H9 (cell line): ENCODE data around the gene PCDHGA9. TPM values are rescaled to one million over a fixed set of nuclear protein-coding genes. Genes with fewer than 3 reads are reported as not detected.
A peak's percentile ranks its signal among the peaks of the same experiment; 100 is the strongest.

Source experiments
- DNase-seq: peaks from one replicate; pipeline ENCODE4 v3.0.0-alpha.2; 2017
- H2AFZ ChIP-seq: one replicate; pipeline ENCODE4 v1.6.1; 2013; ENCODE audit warnings: mild to moderate bottlenecking, low read length, control low read depth, moderate library complexity
- H2AK5ac ChIP-seq: 2 replicates; pipeline ENCODE4 v1.6.1; 2013; ENCODE audit warnings: low read length, control low read depth, mixed read lengths; ENCODE audit not compliant: insufficient read length
- H2BK120ac ChIP-seq: one replicate; pipeline ENCODE4 v1.6.1; 2013; ENCODE audit warnings: low read depth, mild to moderate bottlenecking, low read length, control low read depth, inconsistent platforms; ENCODE audit not compliant: poor library complexity, severe bottlenecking
- H2BK12ac ChIP-seq: 2 replicates; pipeline ENCODE4 v1.6.1; 2013; ENCODE audit warnings: low read length, control low read depth, mixed read lengths, low read depth; ENCODE audit not compliant: insufficient read length
- H2BK15ac ChIP-seq: 2 replicates; pipeline ENCODE4 v1.6.1; 2013; ENCODE audit warnings: low read depth, low read length, control low read depth
- H2BK20ac ChIP-seq: one replicate; pipeline ENCODE4 v1.6.1; 2013; ENCODE audit warnings: low read depth, mild to moderate bottlenecking, low read length, control low read depth, inconsistent platforms; ENCODE audit not compliant: poor library complexity, severe bottlenecking
- H2BK5ac ChIP-seq: 2 replicates; pipeline ENCODE4 v1.6.1; 2013; ENCODE audit warnings: low read length, control low read depth, mixed read lengths; ENCODE audit not compliant: insufficient read length
- H3K14ac ChIP-seq: 2 replicates; pipeline ENCODE4 v1.6.1; 2013; ENCODE audit warnings: low read length, control low read depth; ENCODE audit not compliant: insufficient read depth
- H3K18ac ChIP-seq: 2 replicates; pipeline ENCODE4 v1.6.1; 2013; ENCODE audit warnings: low read depth, mild to moderate bottlenecking, mixed read lengths, low read length, control low read depth; ENCODE audit not compliant: insufficient read length
- H3K23ac ChIP-seq: 2 replicates; pipeline ENCODE4 v1.6.1; 2013; ENCODE audit warnings: low read length, control low read depth, mixed read lengths, low read depth; ENCODE audit not compliant: insufficient read length
- H3K23me2 ChIP-seq: 2 replicates; pipeline ENCODE4 v1.6.1; 2013; ENCODE audit warnings: low read depth, mild to moderate bottlenecking, mixed read lengths, low read length, control low read depth; ENCODE audit not compliant: insufficient read length, poor library complexity, severe bottlenecking
- H3K27ac ChIP-seq: 2 replicates; pipeline ENCODE4 v1.5.1; 2013; ENCODE audit warnings: low read length, control low read depth, mixed read lengths, low read depth; ENCODE audit not compliant: insufficient read length
- H3K27me3 ChIP-seq: 2 replicates; pipeline ENCODE4 v1.6.1; 2013; ENCODE audit warnings: low read length, control low read depth, inconsistent platforms; ENCODE audit not compliant: insufficient read depth
- H3K4ac ChIP-seq: 2 replicates; pipeline ENCODE4 v1.6.1; 2013; ENCODE audit warnings: low read depth, mild to moderate bottlenecking, control low read depth, inconsistent platforms, low read length, moderate library complexity
- H3K4me1 ChIP-seq: 2 replicates; pipeline ENCODE4 v1.6.1; 2013; ENCODE audit warnings: low read length, control low read depth, inconsistent platforms; ENCODE audit not compliant: insufficient read depth
- H3K4me2 ChIP-seq: 2 replicates; pipeline ENCODE4 v1.6.1; 2013; ENCODE audit warnings: low read length, control low read depth, mixed read lengths; ENCODE audit not compliant: insufficient read length, insufficient read depth
- H3K56ac ChIP-seq: 2 replicates; pipeline ENCODE4 v1.6.1; 2013; ENCODE audit warnings: low read depth, mild to moderate bottlenecking, mixed read lengths, low read length, control low read depth; ENCODE audit not compliant: insufficient read length
- H3K79me1 ChIP-seq: 2 replicates; pipeline ENCODE4 v1.6.1; 2013; ENCODE audit warnings: low read depth, mild to moderate bottlenecking, moderate library complexity, low read length, control low read depth, inconsistent platforms; ENCODE audit not compliant: insufficient read depth, poor library complexity, severe bottlenecking
- H3K79me2 ChIP-seq: 2 replicates; pipeline ENCODE4 v1.6.1; 2013; ENCODE audit warnings: low read length, control low read depth, inconsistent platforms; ENCODE audit not compliant: insufficient read depth
- H3K9ac ChIP-seq: 2 replicates; pipeline ENCODE4 v1.6.1; 2013; ENCODE audit warnings: low read length, control low read depth, mixed read lengths; ENCODE audit not compliant: insufficient read length; ENCODE audit errors: extremely low read depth
- H3K9me3 ChIP-seq: one replicate; pipeline ENCODE4 v1.6.1; 2013; ENCODE audit warnings: low read depth, low read length, inconsistent platforms; ENCODE audit not compliant: control insufficient read depth
- H3T11ph ChIP-seq: one replicate; pipeline ENCODE4 v1.6.1; 2013; ENCODE audit warnings: mild to moderate bottlenecking, low read length, control low read depth, inconsistent platforms
- H4K20me1 ChIP-seq: one replicate; pipeline ENCODE4 v1.6.1; 2013; ENCODE audit not compliant: control insufficient read depth, insufficient read length, insufficient read depth
- H4K5ac ChIP-seq: 2 replicates; pipeline ENCODE4 v1.6.1; 2013; ENCODE audit warnings: low read depth, mild to moderate bottlenecking, mixed read lengths, low read length, control low read depth; ENCODE audit not compliant: insufficient read length
- H4K8ac ChIP-seq: replicated peaks from 2 replicates; pipeline ENCODE4 v1.6.1; 2013; ENCODE audit warnings: low read length, control low read depth, mixed read lengths, low read depth; ENCODE audit not compliant: insufficient read length
- H4K91ac ChIP-seq: 2 replicates; pipeline ENCODE4 v1.6.1; 2013; ENCODE audit warnings: low read depth, mild to moderate bottlenecking, moderate library complexity, mixed read lengths, low read length, control low read depth; ENCODE audit not compliant: insufficient read length
- H3K27ac Mint-ChIP-seq, 3 experiments: 2 replicates in 2 of 3; 3 replicates in 1 of 3; pipeline ENCODE4 v1.8.0; 2020 to 2021; ENCODE audit warnings: mixed read lengths in 3 of 3, mild to moderate bottlenecking in 1 of 3, moderate library complexity in 1 of 3
- H3K27me3 Mint-ChIP-seq: 2 replicates; pipeline ENCODE4 v1.8.0; 2021; ENCODE audit warnings: low read depth, mild to moderate bottlenecking, moderate library complexity, mixed read lengths
- H3K36me3 Mint-ChIP-seq, 3 experiments: 2 replicates in 2 of 3; 3 replicates in 1 of 3; pipeline ENCODE4 v1.8.0; 2020 to 2021; ENCODE audit warnings: low read depth in 3 of 3, mixed read lengths in 3 of 3; ENCODE audit not compliant: insufficient read depth in 1 of 3
- H3K4me1 Mint-ChIP-seq, 2 experiments: 2 replicates each; pipeline ENCODE4 v1.8.0; 2020; ENCODE audit warnings: mixed read lengths in 2 of 2
- H3K4me3 Mint-ChIP-seq, 2 experiments: 2 replicates in 1 of 2; 3 replicates in 1 of 2; pipeline ENCODE4 v1.8.0; 2020 to 2021; ENCODE audit warnings: mild to moderate bottlenecking in 2 of 2, mixed read lengths in 2 of 2, moderate library complexity in 1 of 2
- H3K9me3 Mint-ChIP-seq, 2 experiments: 2 replicates in 1 of 2; 3 replicates in 1 of 2; pipeline ENCODE4 v1.8.0; 2020; ENCODE audit warnings: mild to moderate bottlenecking in 2 of 2, mixed read lengths in 2 of 2, moderate library complexity in 1 of 2
- WGBS: extraction: QIAGEN DNeasy Blood & Tissue Kit; methylation state at CpG from one replicate; pipeline ENCODE4 v1.1.7; 2013; ENCODE audit warnings: missing lambda C conversion rate, low lambda C conversion rate, mixed read lengths; ENCODE audit not compliant: insufficient read length; ENCODE audit errors: extremely low coverage; 5-methylcytosine and 5-hydroxymethylcytosine counted together
- total RNA-seq: library from RNA; stranded (reverse); gene quantifications from 2 replicates; pipeline ENCODE4 v1.2.1, GENCODE V29; 2021
- TF ChIP-seq, protein P1 (sequence below): fragments of 200-600 bp; sonication (generic); conservative IDR thresholded peaks from 3 replicates; pipeline ENCODE4 v1.8.0; 2021; ENCODE audit warnings: antibody characterized with exemption, mild to moderate bottlenecking

The PCDHGA9 gene
- total RNA-seq, 1 experiment from 2014 or later = 1.3 TPM

DNA sequence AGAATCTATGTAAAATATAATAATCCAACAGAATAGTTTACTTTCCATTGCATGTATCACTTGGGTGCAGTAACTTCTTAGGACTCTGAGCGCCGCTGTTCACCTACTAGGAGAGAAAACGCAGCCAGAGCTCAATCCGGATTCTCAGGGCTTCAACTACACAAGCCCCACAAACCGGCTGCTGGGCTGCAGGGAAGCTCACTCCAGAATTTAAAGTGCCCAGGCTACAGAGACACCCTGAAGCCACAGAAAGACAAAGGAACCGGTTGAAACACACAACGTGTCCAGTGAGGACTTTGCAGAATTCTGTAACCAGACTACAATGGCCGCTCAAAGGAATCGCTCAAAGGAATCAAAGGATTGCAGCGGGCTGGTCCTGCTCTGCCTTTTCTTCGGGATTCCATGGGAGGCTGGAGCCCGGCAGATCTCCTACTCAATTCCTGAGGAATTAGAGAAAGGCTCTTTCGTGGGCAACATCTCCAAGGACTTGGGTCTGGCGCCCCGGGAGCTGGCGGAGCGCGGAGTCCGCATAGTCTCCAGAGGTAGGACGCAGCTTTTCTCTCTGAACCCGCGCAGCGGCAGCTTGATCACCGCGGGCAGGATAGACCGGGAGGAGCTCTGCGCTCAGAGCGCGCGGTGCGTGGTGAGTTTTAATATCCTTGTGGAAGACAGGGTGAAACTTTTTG is 10.4 kb downstream of the PCDHGA9 start, which contains the start of gene PCDHGA10:
Gene PCDHGA10, plus strand, starts transcription at position 134 of the 686 bp plus-strand sequence. Its CDS starts 189 bp downstream, at position 323.
- Histone ChIP-seq H3K4me1 (no peaks in the 10 kb centered on the region), H2AFZ (no peak within 1 kb of the TSS), H3K56ac (no peak within 1 kb of the TSS), H3K4me2 (peak within 1 kb of the TSS; percentile 29), H4K8ac (no peak within 1 kb of the TSS), H4K20me1 (no peaks in the 10 kb centered on the region), H4K91ac (no peak within 1 kb of the TSS), H3K14ac (0 out of 2 replicates have a peak within 1 kb of the TSS, but pooled peaks have one; percentile 26), H3K23me2 (peaks cover 8% of the 10 kb centered on the region), H2BK20ac (no peak within 1 kb of the TSS), H3K79me1 (no peaks in the 10 kb centered on the region), H3K4ac (no peak within 1 kb of the TSS), H2BK5ac (no peak within 1 kb of the TSS), H2BK15ac (no peak within 1 kb of the TSS), H3T11ph (no peak within 1 kb of the TSS), H2BK12ac (no peak within 1 kb of the TSS), H3K9ac (no peak within 1 kb of the TSS), H3K9me3 (no peaks in the 10 kb centered on the region), H3K79me2 (no peaks in the 10 kb centered on the region), H3K27ac (no peak within 1 kb of the TSS), H2BK120ac (no peak within 1 kb of the TSS), H3K18ac (no peak within 1 kb of the TSS), H2AK5ac (no peak within 1 kb of the TSS), H3K23ac (no peak within 1 kb of the TSS), H4K5ac (no peak within 1 kb of the TSS), H3K27me3 (no peaks in the 10 kb centered on the region; the same call in 1 of the 2 replicates)
- DNase-seq = peak; percentile 73
- Mint-ChIP-seq H3K9me3 (peaks cover 36 to 47% of the 10 kb centered on the region in 2 experiments), H3K36me3 (peaks cover 29 to 55% (median 36%) of the 10 kb centered on the region in 3 experiments), H3K27me3 (peaks cover 28% of the 10 kb centered on the region), H3K4me1 (peaks cover 16 to 23% of the 10 kb centered on the region in 2 experiments), H3K4me3 (peak within 1 kb of the TSS; percentile 83 to 87), H3K27ac (peak within 1 kb of the TSS in 1 of 3 experiments; percentile 93; a peak in 2 of 7 replicates)
- no CpG with 5 or more reads among the region's 31 CpGs for WGBS
- TF ChIP-seq, protein P1, sequence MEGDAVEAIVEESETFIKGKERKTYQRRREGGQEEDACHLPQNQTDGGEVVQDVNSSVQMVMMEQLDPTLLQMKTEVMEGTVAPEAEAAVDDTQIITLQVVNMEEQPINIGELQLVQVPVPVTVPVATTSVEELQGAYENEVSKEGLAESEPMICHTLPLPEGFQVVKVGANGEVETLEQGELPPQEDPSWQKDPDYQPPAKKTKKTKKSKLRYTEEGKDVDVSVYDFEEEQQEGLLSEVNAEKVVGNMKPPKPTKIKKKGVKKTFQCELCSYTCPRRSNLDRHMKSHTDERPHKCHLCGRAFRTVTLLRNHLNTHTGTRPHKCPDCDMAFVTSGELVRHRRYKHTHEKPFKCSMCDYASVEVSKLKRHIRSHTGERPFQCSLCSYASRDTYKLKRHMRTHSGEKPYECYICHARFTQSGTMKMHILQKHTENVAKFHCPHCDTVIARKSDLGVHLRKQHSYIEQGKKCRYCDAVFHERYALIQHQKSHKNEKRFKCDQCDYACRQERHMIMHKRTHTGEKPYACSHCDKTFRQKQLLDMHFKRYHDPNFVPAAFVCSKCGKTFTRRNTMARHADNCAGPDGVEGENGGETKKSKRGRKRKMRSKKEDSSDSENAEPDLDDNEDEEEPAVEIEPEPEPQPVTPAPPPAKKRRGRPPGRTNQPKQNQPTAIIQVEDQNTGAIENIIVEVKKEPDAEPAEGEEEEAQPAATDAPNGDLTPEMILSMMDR = peak; percentile 89
